Measurements from ENCODE around the gene EFCAB6.

EFCAB6 gene

GRCh38 chr22:43620197-43620596 lies 191.9 kb downstream of the EFCAB6 start:
- Histone ChIP-seq H3K9me3 (ENCODE audit: control insufficient read depth, insufficient read depth, low read length) (no peaks in the 10 kb centered on the region), H3K4me1 (ENCODE audit: control insufficient read depth, low read length) (no peaks in the 10 kb centered on the region), H3K9me2 (replicated peaks; ENCODE audit: control insufficient read depth, low read length) (no peaks in the 10 kb centered on the region), H4K20me1 (ENCODE audit: control insufficient read depth, insufficient read depth, low read depth, low read length) (no peaks in the 10 kb centered on the region), H3F3A (ENCODE audit: control insufficient read depth, insufficient read depth) (no peaks in the 10 kb centered on the region), H3K27me3 (ENCODE audit: control insufficient read depth, low read length) (no peaks in the 10 kb centered on the region; the same call in 1 of the 2 replicates), H3K4me2 (ENCODE audit: low read length) (no peak overlapping the region), H3K36me3 (ENCODE audit: control insufficient read depth, low read length) (no peaks in the 10 kb centered on the region), H3K27ac (ENCODE audit: low read depth, low read length) (no peak overlapping the region), H3K79me2 (ENCODE audit: control insufficient read depth, low read length) (no peaks in the 10 kb centered on the region), H3K4me3 (ENCODE audit: low read length) (no peak overlapping the region)
- TF ChIP-seq EZH2phosphoT487 (IDR thresholded peaks at IDR 0.05; ENCODE audit: borderline replicate concordance, low read length) = no peak
- TF ChIP-seq, protein P1, sequence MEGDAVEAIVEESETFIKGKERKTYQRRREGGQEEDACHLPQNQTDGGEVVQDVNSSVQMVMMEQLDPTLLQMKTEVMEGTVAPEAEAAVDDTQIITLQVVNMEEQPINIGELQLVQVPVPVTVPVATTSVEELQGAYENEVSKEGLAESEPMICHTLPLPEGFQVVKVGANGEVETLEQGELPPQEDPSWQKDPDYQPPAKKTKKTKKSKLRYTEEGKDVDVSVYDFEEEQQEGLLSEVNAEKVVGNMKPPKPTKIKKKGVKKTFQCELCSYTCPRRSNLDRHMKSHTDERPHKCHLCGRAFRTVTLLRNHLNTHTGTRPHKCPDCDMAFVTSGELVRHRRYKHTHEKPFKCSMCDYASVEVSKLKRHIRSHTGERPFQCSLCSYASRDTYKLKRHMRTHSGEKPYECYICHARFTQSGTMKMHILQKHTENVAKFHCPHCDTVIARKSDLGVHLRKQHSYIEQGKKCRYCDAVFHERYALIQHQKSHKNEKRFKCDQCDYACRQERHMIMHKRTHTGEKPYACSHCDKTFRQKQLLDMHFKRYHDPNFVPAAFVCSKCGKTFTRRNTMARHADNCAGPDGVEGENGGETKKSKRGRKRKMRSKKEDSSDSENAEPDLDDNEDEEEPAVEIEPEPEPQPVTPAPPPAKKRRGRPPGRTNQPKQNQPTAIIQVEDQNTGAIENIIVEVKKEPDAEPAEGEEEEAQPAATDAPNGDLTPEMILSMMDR (IDR thresholded peaks at IDR 0.05; ENCODE audit: low read depth, low read length, poor library complexity, severe bottlenecking) = no peak

GRCh38 chr22:43618517-43618916 lies 193.6 kb downstream of the EFCAB6 start:
- H3K4me2 ChIP-seq (ENCODE audit: low read length) = no peak overlapping the region
- H3F3A ChIP-seq (ENCODE audit: control insufficient read depth, insufficient read depth) = no peaks in the 10 kb centered on the region
- no peaks in the 10 kb centered on the region for H3K36me3 ChIP-seq (ENCODE audit: control insufficient read depth, low read length)

GRCh38 chr22:43616645-43617044 lies 195.5 kb downstream of the EFCAB6 start:
- H3K4me3 ChIP-seq (ENCODE audit: low read length) = no peak overlapping the region
- H4K20me1 ChIP-seq (ENCODE audit: control insufficient read depth, insufficient read depth, low read depth, low read length) = no peaks in the 10 kb centered on the region
- H3K79me2 ChIP-seq (ENCODE audit: control insufficient read depth, low read length) = no peaks in the 10 kb centered on the region
- H3K9me3 ChIP-seq (ENCODE audit: control insufficient read depth, insufficient read depth, low read length) = no peaks in the 10 kb centered on the region
- no peaks in the 10 kb centered on the region for H3K4me1 ChIP-seq (ENCODE audit: control insufficient read depth, low read length)
- TF ChIP-seq, protein P1 (IDR thresholded peaks at IDR 0.05; ENCODE audit: low read depth, low read length, poor library complexity, severe bottlenecking) = no peak
- TF ChIP-seq EZH2phosphoT487 (IDR thresholded peaks at IDR 0.05; ENCODE audit: borderline replicate concordance, low read length) = no peak
- H3K36me3 ChIP-seq (ENCODE audit: control insufficient read depth, low read length) = no peaks in the 10 kb centered on the region
- H3K27ac ChIP-seq (ENCODE audit: low read depth, low read length) = no peak overlapping the region
- no peaks in the 10 kb centered on the region for H3K9me2 ChIP-seq (replicated peaks; ENCODE audit: control insufficient read depth, low read length)
- no peaks in the 10 kb centered on the region for H3F3A ChIP-seq (ENCODE audit: control insufficient read depth, insufficient read depth)
- no peaks in the 10 kb centered on the region; the same call in 1 of the 2 replicates for H3K27me3 ChIP-seq (ENCODE audit: control insufficient read depth, low read length)
- H3K4me2 ChIP-seq (ENCODE audit: low read length) = no peak overlapping the region

More at GRCh38 chr22:43618517-43618916, 193.6 kb downstream of the EFCAB6 start:
- H3K79me2 ChIP-seq (ENCODE audit: control insufficient read depth, low read length) = no peaks in the 10 kb centered on the region
- H3K27me3 ChIP-seq (ENCODE audit: control insufficient read depth, low read length) = no peaks in the 10 kb centered on the region; the same call in 1 of the 2 replicates
- no peaks in the 10 kb centered on the region for H3K9me2 ChIP-seq (replicated peaks; ENCODE audit: control insufficient read depth, low read length)
- H3K4me3 ChIP-seq (ENCODE audit: low read length) = no peak overlapping the region
- H3K4me1 ChIP-seq (ENCODE audit: control insufficient read depth, low read length) = no peaks in the 10 kb centered on the region
- H3K9me3 ChIP-seq (ENCODE audit: control insufficient read depth, insufficient read depth, low read length) = no peaks in the 10 kb centered on the region
- no peak overlapping the region for H3K27ac ChIP-seq (ENCODE audit: low read depth, low read length)
- no peak for TF ChIP-seq EZH2phosphoT487 (IDR thresholded peaks at IDR 0.05; ENCODE audit: borderline replicate concordance, low read length)
- TF ChIP-seq, protein P1 (IDR thresholded peaks at IDR 0.05; ENCODE audit: low read depth, low read length, poor library complexity, severe bottlenecking) = no peak
- no peaks in the 10 kb centered on the region for H4K20me1 ChIP-seq (ENCODE audit: control insufficient read depth, insufficient read depth, low read depth, low read length)

Data from DOHH2 (cell line).